HG03045 (cell line): ENCODE results near the gene RP9.
A peak's percentile ranks its signal among the peaks of the same experiment; 100 is the strongest.
"Not testable (repeated sequence)": the region's sequence is repeated elsewhere in the genome, so short reads cannot be mapped to it uniquely, and the experiment has no call there.

Source experiments
- ATAC-seq: cut with Tn5 transposase; IDR thresholded peaks from one replicate; pipeline ENCODE4 v1.9.1; 2021; ENCODE audit warnings: mild to moderate bottlenecking, moderate library complexity; ENCODE audit not compliant: unreplicated experiment

Gene RP9

GRCh38 chr7:33107136-33108066, 1.8 kb downstream of the RP9 start:
- peak; percentile 30 for ATAC-seq

- ATAC-seq = no peak
Observed at GRCh38 chr7:33101906-33102305, 7.3 kb downstream of the RP9 start.

GRCh38 chr7:33100770-33101169, 8.4 kb downstream of the RP9 start:
- no peak for ATAC-seq

- ATAC-seq = no peak
Observed at GRCh38 chr7:33099154-33099940, 9.9 kb downstream of the RP9 start.

GRCh38 chr7:33094745-33095275, 14.4 kb downstream of the RP9 start:
- not testable (repeated sequence) for ATAC-seq

GRCh38 chr7:33093266-33093665, 15.9 kb downstream of the RP9 start:
- no peak for ATAC-seq

GRCh38 chr7:33091641-33092191, 17.5 kb downstream of the RP9 start:
- ATAC-seq = no peak

- no peak for ATAC-seq
Observed at GRCh38 chr7:33091111-33091531, 18.1 kb downstream of the RP9 start.

- ATAC-seq = no peak
Observed at GRCh38 chr7:33089142-33089541, 20.1 kb downstream of the RP9 start.

- no peak for ATAC-seq
Observed at GRCh38 chr7:33087858-33088257, 21.3 kb downstream of the RP9 start.

GRCh38 chr7:33087356-33087755, 21.8 kb downstream of the RP9 start:
- ATAC-seq = no peak

- ATAC-seq = no peak
Observed at GRCh38 chr7:33079763-33080690, 29.2 kb downstream of the RP9 start.

- no peak for ATAC-seq
Observed at GRCh38 chr7:33079096-33079495, 30.1 kb downstream of the RP9 start.

GRCh38 chr7:33076737-33077136, 32.5 kb downstream of the RP9 start:
- no peak for ATAC-seq

- no peak for ATAC-seq
Observed at GRCh38 chr7:33075818-33076518, 33.2 kb downstream of the RP9 start.

GRCh38 chr7:33073243-33073642, 36.0 kb downstream of the RP9 start:
- no peak for ATAC-seq

- no peak for ATAC-seq
Observed at GRCh38 chr7:33072471-33072870, 36.7 kb downstream of the RP9 start.

- no peak for ATAC-seq
Observed at GRCh38 chr7:33070831-33071230, 38.4 kb downstream of the RP9 start.

GRCh38 chr7:33070277-33070676, 38.9 kb downstream of the RP9 start:
- no peak for ATAC-seq

- ATAC-seq = no peak
Observed at GRCh38 chr7:33067921-33068320, 41.3 kb downstream of the RP9 start.
